Duodenal mucosa (tissue), 2 donors: ENCODE results near the gene SNPH.

ENCODE experiments used
- H3K27ac ChIP-seq: one replicate; pipeline ENCODE4 v1.7.0; 2013; ENCODE audit warnings: low read depth, low read length
- H3K27me3 ChIP-seq, 2 donors: one replicate each; pipeline ENCODE4 v1.7.0; 2013; ENCODE audit warnings: low read length in 2 of 2, control low read depth in 1 of 2; ENCODE audit not compliant: insufficient read depth in 2 of 2, control insufficient read depth in 1 of 2
- H3K36me3 ChIP-seq, 2 donors: one replicate each; pipeline ENCODE4 v1.7.0; 2013; ENCODE audit warnings: low read length in 2 of 2, control low read depth in 1 of 2; ENCODE audit not compliant: insufficient read depth in 2 of 2, control insufficient read depth in 1 of 2
- H3K4me1 ChIP-seq, 2 donors: one replicate each; pipeline ENCODE4 v1.7.0; 2013; ENCODE audit warnings: low read length in 2 of 2, control low read depth in 1 of 2; ENCODE audit not compliant: insufficient read depth in 2 of 2, control insufficient read depth in 1 of 2
- H3K4me3 ChIP-seq, 2 donors: one replicate each; pipeline ENCODE4 v1.7.0; 2013; ENCODE audit warnings: low read length in 2 of 2, low read depth in 1 of 2
- H3K9ac ChIP-seq, 2 donors: one replicate each; pipeline ENCODE4 v1.7.0; 2013; ENCODE audit warnings: low read length in 2 of 2, low read depth in 1 of 2
- H3K9me3 ChIP-seq, 2 donors: one replicate each; pipeline ENCODE4 v1.7.0; 2013; ENCODE audit warnings: low read length in 2 of 2, control low read depth in 1 of 2; ENCODE audit not compliant: control insufficient read depth in 1 of 2

The SNPH gene

DNA sequence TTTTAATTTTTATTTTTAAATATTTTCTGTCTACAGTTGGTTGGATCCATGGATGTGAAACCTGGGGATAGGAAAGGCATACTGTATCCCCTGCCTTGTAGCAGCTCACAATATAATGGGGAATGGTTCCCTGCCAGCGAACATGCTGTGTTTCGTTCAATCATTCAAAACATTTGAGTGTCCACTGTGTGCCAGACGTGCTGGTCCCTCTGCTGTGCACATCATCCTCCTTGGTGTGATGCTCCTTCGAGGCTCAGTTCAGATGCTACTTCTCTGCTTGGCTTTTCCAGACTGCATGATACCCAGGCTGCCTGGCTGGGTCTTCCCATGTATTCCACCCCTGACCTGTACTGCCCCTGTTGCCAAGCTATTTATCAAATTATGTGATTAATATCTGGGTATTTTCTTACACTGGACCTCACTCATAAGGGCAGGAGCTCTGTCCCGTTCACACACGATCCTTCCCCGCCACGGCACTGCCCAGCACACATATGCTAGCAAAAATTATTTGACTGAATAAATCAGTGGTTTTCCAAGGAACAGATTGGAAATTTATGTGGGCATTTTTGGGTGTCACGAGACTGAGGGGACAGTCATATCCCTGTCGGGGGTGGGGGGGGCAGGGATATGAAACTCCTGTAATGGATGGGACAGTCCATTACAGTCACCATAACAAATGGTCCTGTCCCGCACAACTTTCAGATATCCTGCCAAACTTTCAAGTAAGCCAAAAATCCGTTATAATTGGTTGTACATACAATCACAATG is 57.9 kb downstream of the SNPH start:
- no peak overlapping the region for H3K27ac ChIP-seq
- no peaks in the 10 kb centered on the region for H3K9me3 ChIP-seq
- peaks cover 0 to 9% of the 10 kb centered on the region in 2 donors for H3K36me3 ChIP-seq
- peak overlapping the region in 1 of 2 donors; percentile 99 for H3K9ac ChIP-seq
- peaks cover 29 to 42% of the 10 kb centered on the region in 2 donors for H3K4me1 ChIP-seq
- H3K27me3 ChIP-seq, result no peaks in the 10 kb centered on the region
- H3K4me3 ChIP-seq, result peak overlapping the region in 1 of 2 donors; percentile 92

DNA sequence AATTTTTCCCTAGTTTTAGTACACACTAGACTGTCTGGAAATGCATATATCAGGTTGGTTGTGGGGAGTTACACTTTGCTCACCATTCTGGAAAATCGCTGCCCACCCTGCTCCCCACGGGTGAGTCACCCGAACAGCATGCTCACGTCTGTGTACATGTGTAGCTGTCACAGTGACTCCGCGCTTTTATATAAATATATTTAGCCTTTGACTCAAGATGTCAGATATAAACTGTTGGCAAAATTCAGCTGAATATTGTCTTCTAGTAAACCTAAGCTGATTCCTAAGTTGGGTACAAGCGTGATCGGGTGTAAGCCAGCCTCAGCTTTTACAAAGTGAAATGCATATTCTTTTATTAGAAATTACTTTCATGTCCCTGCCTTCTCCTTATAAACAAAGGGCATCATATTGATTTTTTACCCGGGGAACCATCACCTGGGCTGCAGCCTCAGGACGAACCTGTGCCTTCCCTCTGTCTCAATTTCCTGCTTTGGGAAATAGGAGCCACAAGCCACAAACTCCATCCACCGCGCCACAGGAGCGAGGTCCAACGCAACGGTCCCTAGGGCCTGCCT is 58.6 kb downstream of the SNPH start:
- H3K9ac ChIP-seq, result peak overlapping the region; percentile 93 to 99
- H3K9me3 ChIP-seq, result no peaks in the 10 kb centered on the region
- H3K27ac ChIP-seq, result peak overlapping the region; percentile 94
- H3K27me3 ChIP-seq, result no peaks in the 10 kb centered on the region
- H3K36me3 ChIP-seq, result peaks cover 0 to 6% of the 10 kb centered on the region in 2 donors
- peaks cover 34 to 47% of the 10 kb centered on the region in 2 donors for H3K4me1 ChIP-seq
- H3K4me3 ChIP-seq, result peak overlapping the region; percentile 81 to 92

- Histone ChIP-seq H3K27me3 (no peaks in the 10 kb centered on the region), H3K27ac (peak overlapping the region; percentile 94), H3K4me3 (peak overlapping the region; percentile 81 to 92), H3K9me3 (no peaks in the 10 kb centered on the region), H3K36me3 (peaks cover 0 to 6% of the 10 kb centered on the region in 2 donors), H3K4me1 (peaks cover 41 to 53% of the 10 kb centered on the region in 2 donors), H3K9ac (peak overlapping the region; percentile 93 to 99)
Measured at GRCh38 chr20:1325173-1326030, 59.3 kb downstream of the SNPH start.

DNA sequence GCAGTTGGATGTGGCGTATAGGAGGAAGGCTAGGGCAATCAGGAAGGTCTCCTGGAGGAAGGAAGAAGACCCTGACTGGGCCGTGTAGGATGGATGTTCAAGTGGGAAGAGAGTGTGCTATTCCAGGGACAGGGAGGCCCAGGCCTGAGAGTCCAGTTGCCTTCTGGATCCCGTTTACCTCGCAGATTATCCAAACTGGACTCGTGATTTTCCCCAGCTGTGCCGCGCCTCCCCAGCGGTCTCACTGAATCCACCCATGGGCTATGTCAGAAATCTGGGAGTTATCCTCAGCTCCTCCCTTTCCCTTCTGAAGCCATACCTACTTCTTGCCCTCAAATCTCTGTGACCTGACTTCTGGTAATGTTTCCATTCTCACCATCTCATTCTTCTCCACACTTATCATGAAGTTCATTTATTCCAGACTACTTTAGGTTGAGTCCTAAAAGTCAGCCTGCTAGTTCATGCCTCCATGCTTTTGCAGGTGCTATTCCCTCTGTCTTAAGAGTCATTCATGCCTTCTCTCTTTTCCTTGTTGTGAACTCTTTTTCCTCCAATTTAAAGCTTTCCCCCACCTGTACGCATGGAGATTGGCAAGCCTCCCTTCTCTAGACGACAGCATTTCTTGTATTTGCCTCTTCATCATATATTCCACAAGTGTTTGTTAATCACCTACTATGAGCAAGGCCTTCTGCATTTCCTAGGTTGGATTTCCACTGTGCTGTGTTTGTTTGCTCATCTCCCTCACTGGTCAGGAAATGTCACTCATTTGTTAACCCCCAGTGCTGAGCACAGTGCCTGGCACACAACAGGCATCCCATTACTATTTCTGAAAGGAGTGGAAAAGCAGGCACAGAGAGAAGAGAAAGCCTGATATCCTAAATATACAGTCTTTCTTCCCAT is 60.2 kb downstream of the SNPH start:
- Histone ChIP-seq H3K4me3 (peak overlapping the region; percentile 81 to 92), H3K9me3 (no peaks in the 10 kb centered on the region), H3K27ac (peak overlapping the region; percentile 94), H3K9ac (peak overlapping the region; percentile 93 to 99), H3K4me1 (peaks cover 49 to 61% of the 10 kb centered on the region in 2 donors), H3K36me3 (peaks cover 0 to 6% of the 10 kb centered on the region in 2 donors), H3K27me3 (no peaks in the 10 kb centered on the region)

DNA sequence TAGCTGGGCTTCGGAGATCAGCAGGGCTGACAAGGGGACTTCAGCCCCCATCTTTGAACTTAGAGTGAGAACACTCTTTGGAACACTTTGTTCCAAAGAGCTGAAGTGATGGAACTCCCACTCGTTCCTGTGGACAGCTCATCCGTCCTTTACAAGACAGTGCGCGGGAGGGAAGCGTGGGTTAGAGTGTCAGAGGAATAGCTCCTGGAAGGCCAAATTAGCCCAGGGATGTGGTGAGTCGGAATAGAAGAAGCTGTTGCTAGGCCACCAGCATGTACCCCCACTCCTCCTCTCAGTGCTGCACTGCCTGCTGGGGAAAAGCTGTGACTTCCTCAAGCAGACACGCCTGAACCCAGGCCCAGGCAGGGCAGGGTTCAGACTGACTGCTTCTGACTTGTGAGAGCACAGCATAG is 61.2 kb downstream of the SNPH start:
- Histone ChIP-seq H3K36me3 (peaks cover 0 to 6% of the 10 kb centered on the region in 2 donors), H3K4me1 (peaks cover 49 to 61% of the 10 kb centered on the region in 2 donors), H3K9ac (peak overlapping the region; percentile 93 to 99), H3K27ac (peak overlapping the region; percentile 94), H3K27me3 (no peaks in the 10 kb centered on the region), H3K9me3 (no peaks in the 10 kb centered on the region), H3K4me3 (peak overlapping the region; percentile 81 to 92)

- H3K4me1 ChIP-seq, result peaks cover 49 to 61% of the 10 kb centered on the region in 2 donors
- peak overlapping the region; percentile 81 to 92 for H3K4me3 ChIP-seq
- peaks cover 5 to 6% of the 10 kb centered on the region in 2 donors for H3K36me3 ChIP-seq
- no peaks in the 10 kb centered on the region for H3K27me3 ChIP-seq
- H3K27ac ChIP-seq, result peak overlapping the region; percentile 94
- no peaks in the 10 kb centered on the region for H3K9me3 ChIP-seq
- peak overlapping the region; percentile 93 to 99 for H3K9ac ChIP-seq
Measured at GRCh38 chr20:1327827-1328679, 62.0 kb downstream of the SNPH start.

GRCh38 chr20:1328680-1329330 is 62.7 kb downstream of the SNPH start, which contains the start of gene SDCBP2:
Gene SDCBP2, minus strand, starts transcription at chr20:1329139. Its CDS starts 8,723 bp downstream, at chr20:1320416.
- Histone ChIP-seq H3K27ac (peak within 1 kb of the TSS; percentile 94), H3K9me3 (no peaks in the 10 kb centered on the region), H3K36me3 (peaks cover 6 to 10% of the 10 kb centered on the region in 2 donors), H3K4me1 (peaks cover 49 to 61% of the 10 kb centered on the region in 2 donors), H3K4me3 (peak within 1 kb of the TSS; percentile 81 to 92), H3K27me3 (no peaks in the 10 kb centered on the region), H3K9ac (peak within 1 kb of the TSS; percentile 93 to 99)

DNA sequence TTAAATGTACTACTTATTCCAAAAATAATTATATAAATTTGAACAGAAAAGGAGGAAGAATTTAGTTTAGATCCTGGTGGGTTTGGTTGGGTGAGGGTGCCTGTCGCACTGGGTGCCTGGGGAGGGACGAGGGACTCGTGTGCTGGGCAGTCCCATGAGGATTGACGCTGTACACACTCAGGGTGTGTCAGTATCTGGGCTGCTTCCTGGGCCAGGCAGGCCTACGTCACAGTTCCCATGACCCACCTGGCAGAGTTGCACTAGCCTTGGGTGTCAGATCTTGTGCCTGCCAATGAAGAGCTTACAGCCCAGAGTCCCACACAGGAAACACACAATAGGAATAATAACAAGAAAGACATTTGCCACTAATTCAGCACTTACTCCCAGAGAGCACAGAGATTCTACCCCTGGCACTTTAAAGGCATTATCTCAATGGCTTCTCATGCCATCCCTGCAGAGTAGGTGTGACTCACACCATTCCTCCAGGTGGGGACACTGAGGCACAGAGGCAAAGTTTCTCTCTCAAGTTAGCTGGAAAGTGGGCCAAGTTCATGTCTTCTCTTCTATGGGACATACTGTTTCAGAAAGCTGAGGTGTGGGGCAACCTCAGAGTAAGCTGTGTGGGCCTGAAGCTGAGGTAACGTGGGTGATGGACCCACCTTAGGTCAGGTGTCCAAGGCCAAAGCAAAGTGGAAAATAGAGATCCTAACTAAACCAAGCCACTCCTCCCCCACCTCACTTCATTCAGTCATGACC is 64.2 kb downstream of the SNPH start:
- Histone ChIP-seq H3K9me3 (no peaks in the 10 kb centered on the region), H3K4me1 (peaks cover 41 to 51% of the 10 kb centered on the region in 2 donors), H3K9ac (peak overlapping the region; percentile 93 to 99), H3K4me3 (no peak overlapping the region), H3K36me3 (peaks cover 6 to 10% of the 10 kb centered on the region in 2 donors), H3K27me3 (no peaks in the 10 kb centered on the region), H3K27ac (peak overlapping the region; percentile 88)
